GM06990 (cell line): ENCODE data around the gene TOR4A.
A peak's percentile ranks its signal among the peaks of the same experiment; 100 is the strongest.
"Not testable (repeated sequence)": the region's sequence is repeated elsewhere in the genome, so short reads cannot be mapped to it uniquely, and the experiment has no call there.

ENCODE experiments used
- DNase-seq: peaks from one replicate; pipeline ENCODE4 v3.0.0-alpha.2; 2011; ENCODE audit not compliant: insufficient read length; ENCODE audit errors: extremely low read depth
- H3K27me3 ChIP-seq: replicated peaks from 2 replicates; pipeline ENCODE4 v1.6.0; 2011; ENCODE audit warnings: low read length; ENCODE audit not compliant: control insufficient read depth, insufficient read depth
- H3K36me3 ChIP-seq: 2 replicates; pipeline ENCODE4 v1.5.1; 2011; ENCODE audit warnings: low read length; ENCODE audit not compliant: control insufficient read depth, insufficient read depth
- H3K4me3 ChIP-seq: replicated peaks from 2 replicates; pipeline ENCODE4 v1.5.1; 2011; ENCODE audit warnings: low read depth, mild to moderate bottlenecking, control low read depth, low read length
- CTCF ChIP-seq: IDR thresholded peaks from 2 replicates; pipeline ENCODE4 v1.5.1; 2011; ENCODE audit warnings: low read length, control low read depth, mild to moderate bottlenecking, inconsistent platforms; ENCODE audit not compliant: insufficient read depth, poor library complexity, severe bottlenecking

The TOR4A gene

GRCh38 chr9:137242269-137243203, 35.0 kb upstream of the TOR4A start:
- H3K4me3 ChIP-seq = peak overlapping the region; percentile 95
- TF ChIP-seq CTCF = no peak
- DNase-seq = no peak
- H3K27me3 ChIP-seq = no peaks in the 10 kb centered on the region
- peaks cover 18% of the 10 kb centered on the region for H3K36me3 ChIP-seq

GRCh38 chr9:137243266-137243625, 34.3 kb upstream of the TOR4A start:
- not testable (repeated sequence) for DNase-seq, H3K27me3 ChIP-seq, H3K4me3 ChIP-seq
- peaks cover 18% of the 10 kb centered on the region for H3K36me3 ChIP-seq

GRCh38 chr9:137243626-137244485, 33.7 kb upstream of the TOR4A start:
- no peak for DNase-seq
- TF ChIP-seq CTCF = no peak
- peaks cover 18% of the 10 kb centered on the region for H3K36me3 ChIP-seq
- no peak overlapping the region for H3K4me3 ChIP-seq
- H3K27me3 ChIP-seq = no peaks in the 10 kb centered on the region

GRCh38 chr9:137244486-137245449, 32.8 kb upstream of the TOR4A start:
- Histone ChIP-seq H3K27me3 (no peaks in the 10 kb centered on the region), H3K36me3 (peaks cover 18% of the 10 kb centered on the region), H3K4me3 (no peak overlapping the region)
- no peak for TF ChIP-seq CTCF
- DNase-seq = no peak

- Histone ChIP-seq H3K36me3 (peaks cover 18% of the 10 kb centered on the region), H3K4me3 (no peak overlapping the region), H3K27me3 (no peaks in the 10 kb centered on the region)
- DNase-seq = no peak
- TF ChIP-seq CTCF = no peak
These were observed 31.8 kb upstream of the TOR4A start for GRCh38 chr9:137245450-137246421.
